GM18499 (cell line): ENCODE data around the gene ARHGEF6.
"Not testable (repeated sequence)": the region's sequence is repeated elsewhere in the genome, so short reads cannot be mapped to it uniquely, and the experiment has no call there.

Source experiments
- ATAC-seq: cut with Tn5 transposase; IDR thresholded peaks from one replicate; pipeline ENCODE4 v1.9.1; 2021; ENCODE audit warnings: moderate number of reproducible peaks; ENCODE audit not compliant: insufficient read depth, unreplicated experiment

Gene ARHGEF6

GRCh38 chrX:136784231-136784630, 3.5 kb upstream of the ARHGEF6 start:
- no peak for ATAC-seq

GRCh38 chrX:136783159-136783558, 2.4 kb upstream of the ARHGEF6 start:
- ATAC-seq = no peak

- ATAC-seq = no peak
These were observed 557 bp upstream of the ARHGEF6 start for GRCh38 chrX:136781180-136781797.

DNA sequence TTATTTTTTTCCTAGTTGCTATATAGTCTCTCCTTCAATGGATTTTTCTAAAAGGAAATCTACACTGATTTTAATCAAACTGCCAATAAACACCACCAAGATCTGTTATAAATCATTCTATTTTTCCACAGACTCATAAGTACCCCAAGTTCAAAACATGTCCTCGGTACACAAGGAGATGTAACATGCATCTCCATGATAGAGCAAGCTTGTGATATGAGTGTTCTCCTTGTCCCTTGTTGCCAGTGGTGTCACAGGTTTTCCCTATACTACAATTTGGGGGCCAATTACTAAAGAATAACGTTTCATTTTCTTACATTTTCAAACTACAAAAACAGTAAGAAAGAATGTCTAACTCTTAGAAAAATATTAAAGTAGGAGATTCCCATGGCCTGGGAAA, 491 bp downstream of the ARHGEF6 start:
- no peak for ATAC-seq

DNA sequence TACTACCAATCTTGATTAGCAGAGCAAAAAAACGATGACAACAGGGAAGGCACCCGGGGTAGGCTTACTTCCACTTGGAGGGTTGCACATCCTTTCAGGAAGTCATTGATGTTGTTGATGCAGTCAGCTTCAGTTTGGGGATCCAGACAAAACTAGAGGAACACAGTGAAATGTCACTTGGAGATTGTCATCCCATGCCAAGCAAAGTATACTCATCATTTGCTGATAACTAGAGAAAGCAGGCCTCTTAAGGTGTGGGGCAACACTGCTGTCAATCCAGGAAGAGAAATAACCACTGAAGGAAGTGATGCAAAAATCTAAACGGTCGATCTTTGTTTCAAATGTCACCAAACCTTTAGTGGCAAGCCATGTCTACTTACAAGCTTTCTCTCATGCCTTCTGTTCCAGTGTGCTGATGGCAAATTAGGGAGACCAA, 1.4 kb downstream of the ARHGEF6 start:
- no peak for ATAC-seq

DNA sequence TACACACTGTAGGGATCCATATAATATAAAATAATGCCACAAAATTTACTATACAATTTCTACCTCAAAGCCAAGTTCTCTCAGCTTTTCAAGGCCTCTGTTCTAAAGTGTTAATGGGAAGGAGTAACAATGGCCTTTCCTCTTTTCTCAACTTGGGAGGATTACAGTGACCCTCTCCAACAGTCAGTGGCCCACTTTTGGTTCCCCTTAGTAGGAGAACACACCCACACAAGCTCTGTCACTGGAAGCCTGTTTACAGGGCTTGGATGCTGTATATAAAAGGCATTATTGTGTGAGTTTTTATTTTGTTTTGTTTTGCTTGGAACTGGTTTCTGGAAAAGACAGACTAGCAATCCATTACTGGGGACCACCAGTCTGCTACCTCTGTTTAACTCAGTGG, 1.8 kb downstream of the ARHGEF6 start:
- ATAC-seq = no peak

DNA sequence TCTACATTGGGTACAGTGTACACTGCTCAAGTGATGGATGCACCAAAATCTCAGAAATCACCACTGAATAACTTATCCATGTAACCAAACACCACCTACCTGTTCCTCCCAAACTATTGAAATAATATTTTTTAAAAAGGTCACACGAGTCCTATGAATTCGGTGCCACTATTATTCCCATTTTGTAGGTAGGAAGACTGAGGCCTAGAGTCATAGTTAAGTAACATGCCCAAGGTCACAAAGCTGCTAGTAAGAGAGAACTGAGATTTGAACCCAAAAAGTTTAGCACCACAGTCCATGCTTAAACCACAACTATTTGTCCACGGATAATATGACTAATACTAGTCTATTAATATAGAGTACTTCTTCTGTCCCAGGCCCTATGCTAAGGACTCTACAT, 2.7 kb downstream of the ARHGEF6 start:
- ATAC-seq = no peak

- no peak for ATAC-seq
These were observed 7.1 kb downstream of the ARHGEF6 start for GRCh38 chrX:136773648-136774047.

DNA sequence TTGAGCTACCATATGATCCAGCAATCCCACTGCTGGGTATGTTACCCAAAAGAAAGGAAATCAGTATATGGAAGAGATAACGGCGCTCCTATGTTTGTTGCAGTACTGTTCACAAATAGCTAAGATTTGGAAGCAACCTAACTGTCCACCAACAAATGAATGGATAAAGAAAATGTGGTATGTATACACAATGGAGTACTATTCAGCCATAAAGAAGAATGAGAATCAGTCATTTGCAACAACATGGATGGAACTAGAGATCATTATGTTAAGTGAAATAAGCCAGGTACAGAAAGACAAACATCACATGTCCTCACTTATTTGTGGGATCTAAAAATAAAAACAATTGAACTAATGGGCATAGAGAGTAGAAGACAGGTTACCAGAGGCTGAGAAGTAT, 8.9 kb downstream of the ARHGEF6 start:
- not testable (repeated sequence) for ATAC-seq

- no peak for ATAC-seq
These were observed 12.2 kb downstream of the ARHGEF6 start for GRCh38 chrX:136768469-136769084.

DNA sequence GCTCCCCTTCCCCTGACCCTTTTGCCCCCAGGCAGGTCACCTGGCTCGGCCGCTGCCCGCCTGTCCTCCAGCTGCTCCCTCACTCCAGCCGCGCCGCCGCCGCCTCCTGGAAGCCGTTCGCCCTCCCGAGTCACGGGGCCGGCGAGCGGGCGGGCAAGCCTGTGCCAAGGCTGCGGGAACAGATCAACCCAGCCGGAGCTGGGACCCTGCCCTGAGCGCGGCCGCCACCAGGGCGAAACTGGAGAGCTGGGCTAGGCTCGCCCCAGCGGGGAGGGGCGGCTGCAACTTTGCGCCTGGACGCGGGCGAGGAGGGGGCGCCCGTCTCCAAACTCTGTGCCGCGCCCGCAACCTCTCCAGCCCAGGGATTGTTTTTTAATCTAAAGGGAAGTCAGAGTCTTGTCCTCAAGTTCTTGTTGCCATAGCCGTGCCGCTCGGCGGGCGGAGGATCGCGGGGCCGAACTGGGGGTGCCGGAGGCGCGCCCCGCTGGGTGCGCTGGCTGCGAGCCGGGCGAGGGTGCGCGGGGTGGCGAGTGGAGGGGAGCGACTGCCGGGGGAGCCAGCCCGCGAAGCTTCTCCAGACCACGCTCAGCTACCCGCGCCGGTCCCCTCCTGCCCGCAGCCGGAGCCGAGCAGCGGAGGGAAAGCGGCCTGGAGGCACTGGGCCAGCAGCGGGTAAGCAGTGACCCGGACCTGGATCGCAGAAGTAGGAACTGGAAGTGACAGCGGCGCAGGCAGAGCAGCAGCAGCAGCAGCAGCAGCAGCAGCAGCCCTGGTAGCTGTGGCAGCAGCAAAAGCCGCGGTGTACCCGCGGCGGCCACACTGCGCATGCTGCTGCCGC, 13.4 kb downstream of the ARHGEF6 start:
- no peak for ATAC-seq

DNA sequence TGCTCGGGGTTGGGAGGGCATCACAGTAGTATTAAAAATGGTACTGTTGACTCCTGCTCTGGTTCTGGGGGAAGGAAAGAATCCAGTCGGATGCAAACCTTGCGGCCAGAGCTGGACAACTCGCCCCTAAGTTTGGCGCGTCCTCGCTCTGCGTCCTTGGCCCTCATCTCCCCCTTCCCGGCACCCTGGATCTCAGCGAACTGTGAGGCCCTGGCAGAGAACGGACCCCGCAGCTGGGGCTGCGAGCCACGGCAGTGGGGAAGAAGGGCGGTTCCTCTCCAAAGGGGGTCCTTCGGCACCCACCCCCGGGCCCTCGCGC, 14.0 kb downstream of the ARHGEF6 start:
- ATAC-seq = no peak

DNA sequence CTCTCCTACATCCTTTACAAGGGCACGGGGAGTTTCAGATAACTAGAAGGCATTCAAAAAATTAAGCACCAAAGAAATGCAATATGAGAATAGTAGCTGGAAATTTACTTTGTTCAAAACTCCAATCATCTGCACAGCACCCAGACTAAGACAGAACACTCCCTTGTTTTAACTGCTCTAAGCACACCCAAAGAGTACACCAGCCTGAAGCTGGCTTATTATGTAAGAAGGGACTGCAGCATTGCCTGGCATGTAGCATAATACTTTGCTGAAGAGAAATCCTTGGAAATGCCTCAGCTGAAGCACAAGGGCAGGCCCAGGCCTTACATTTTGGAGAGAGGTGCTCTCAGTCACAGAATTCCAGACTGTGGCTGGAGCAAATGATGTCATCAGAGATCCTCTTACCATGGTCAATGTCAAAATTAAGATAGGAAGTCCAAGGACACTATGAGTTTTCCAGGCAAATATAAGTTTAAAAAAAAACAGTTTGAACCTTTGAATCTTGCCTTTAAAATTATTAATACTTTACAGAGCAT, 14.8 kb downstream of the ARHGEF6 start:
- no peak for ATAC-seq

DNA sequence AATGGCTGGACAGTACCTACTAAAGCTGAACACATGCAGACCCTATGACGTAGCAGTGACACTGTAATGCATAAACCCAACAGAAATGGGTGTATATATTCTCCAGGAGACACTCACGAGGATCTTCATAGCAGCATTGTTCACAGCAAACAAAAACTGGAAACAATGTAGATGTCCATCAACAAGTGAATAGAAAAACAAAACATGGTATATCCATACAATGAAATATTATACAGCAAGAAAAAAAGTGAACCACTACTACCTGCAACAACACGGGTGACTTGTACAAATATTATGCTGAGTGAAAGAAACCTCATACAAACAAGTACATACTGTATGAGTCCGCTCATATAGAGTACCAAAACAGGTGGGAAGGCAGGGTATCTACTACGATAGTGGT, 16.5 kb downstream of the ARHGEF6 start:
- ATAC-seq = no peak

DNA sequence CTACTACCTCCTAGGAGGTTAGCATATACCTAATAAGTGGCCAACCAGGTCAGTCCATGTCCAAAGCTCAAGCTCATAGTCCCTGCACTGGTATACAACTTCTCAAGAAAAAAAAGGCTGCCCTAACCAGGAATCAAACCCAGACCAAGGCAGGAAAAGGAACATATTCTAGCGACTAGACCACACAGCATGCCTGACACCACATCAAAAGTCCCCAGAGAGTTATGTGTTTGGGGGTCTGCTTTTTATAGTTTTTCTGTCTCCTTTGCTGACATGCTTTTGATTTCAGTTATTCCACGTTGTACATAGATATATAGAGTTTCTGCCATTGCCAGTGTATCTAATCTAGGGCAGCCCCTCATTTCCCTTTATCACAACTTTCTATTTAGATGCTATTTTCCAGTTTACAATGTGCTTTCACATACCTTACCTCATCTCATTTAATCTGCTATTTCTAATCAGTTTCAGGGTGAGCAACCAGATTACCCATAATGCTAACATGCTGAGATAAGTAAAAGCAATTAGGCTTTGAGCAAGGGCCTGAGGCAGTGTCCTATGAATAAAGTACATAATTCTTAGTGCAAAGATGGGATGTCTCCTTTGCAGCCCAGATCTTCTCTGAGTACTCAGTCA, 17.8 kb downstream of the ARHGEF6 start:
- no peak for ATAC-seq

GRCh38 chrX:136761421-136761820, 19.3 kb downstream of the ARHGEF6 start:
- no peak for ATAC-seq

GRCh38 chrX:136759968-136760367, 20.8 kb downstream of the ARHGEF6 start:
- peak; percentile 51 for ATAC-seq

DNA sequence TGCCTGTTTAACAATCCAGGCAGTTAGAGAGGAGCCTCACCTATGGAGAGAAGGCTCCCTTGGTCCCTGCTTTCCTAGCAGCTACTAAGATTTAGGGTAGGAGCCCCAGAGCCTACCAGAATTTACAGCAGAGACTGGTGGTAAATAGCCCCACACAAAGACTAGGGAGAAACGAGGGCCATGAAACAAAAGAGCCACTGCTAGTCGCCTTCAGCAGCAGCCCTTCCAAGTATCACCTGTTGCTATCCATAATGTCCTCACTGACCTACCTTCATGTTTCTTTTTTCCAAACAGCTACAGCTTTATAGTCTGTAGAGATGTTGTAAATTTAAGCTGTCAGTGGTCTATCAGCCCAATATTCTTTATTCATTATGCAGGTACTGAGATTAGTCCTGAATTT, 25.3 kb downstream of the ARHGEF6 start:
- no peak for ATAC-seq

DNA sequence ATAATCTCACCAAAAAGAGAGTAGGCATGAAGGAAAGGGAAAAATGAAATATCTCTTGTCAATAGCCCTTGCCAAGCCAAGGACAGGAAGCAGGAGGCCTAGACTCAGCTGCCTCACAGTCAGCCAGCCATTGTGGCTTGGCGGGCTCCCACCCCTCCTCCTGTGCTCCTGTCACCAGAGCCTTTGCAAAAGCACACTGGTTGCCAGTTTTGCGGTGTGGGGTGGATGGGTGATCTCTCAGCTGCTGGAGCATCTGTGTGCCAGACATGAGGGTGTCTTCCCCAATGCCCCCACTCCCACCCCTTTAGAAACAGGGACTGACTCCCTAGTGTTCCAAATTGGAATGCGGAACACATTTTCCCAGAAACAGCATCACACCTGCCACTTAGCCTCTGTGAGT, 26.1 kb downstream of the ARHGEF6 start:
- no peak for ATAC-seq

DNA sequence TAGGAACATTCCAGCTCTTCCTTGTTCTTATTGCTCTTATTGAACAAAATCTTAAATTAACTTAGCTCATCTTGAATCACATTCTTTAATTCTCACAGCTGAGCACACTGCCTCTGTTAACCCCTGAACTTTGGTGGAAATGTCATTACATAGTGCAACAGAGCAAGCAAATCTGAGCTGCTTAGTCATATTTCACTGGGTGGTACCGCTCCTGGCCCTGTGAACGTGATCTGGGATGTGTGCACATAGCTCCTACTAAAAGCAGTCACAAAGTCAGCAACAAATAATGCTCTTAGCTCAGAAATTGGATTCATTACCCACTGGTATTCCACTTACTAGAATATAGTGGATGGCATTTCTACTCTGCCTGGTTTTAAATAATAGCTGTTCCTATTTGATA, 27.9 kb downstream of the ARHGEF6 start:
- ATAC-seq = no peak

- ATAC-seq = no peak
These were observed 28.4 kb downstream of the ARHGEF6 start for GRCh38 chrX:136752346-136752745.
